Measurements from ENCODE around the gene SLC6A7. TPM values are rescaled to one million over a fixed set of nuclear protein-coding genes. Genes with fewer than 3 reads are reported as not detected.

SLC6A7 gene
- total RNA-seq, 1 donor from 2014 or later: not detected

DNA sequence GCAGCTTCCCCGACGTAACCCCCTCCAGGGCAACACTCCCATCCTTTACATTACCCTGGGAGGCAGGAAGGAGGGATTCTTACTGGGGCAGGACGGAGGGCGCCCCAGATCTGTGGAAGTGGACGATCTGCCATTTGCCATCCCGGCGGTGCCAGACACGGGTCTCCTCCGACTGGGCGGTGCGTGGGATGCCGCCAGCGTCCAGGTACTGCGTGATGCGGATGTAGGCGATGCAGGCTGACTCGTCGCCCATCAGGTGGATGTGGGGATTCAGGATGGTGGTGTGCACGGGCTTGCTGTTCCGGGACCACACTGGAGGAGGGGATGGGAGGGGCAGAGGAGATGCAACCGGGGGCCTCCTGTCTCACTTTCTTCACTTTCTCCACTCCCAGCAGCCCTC, 33.0 kb downstream of the SLC6A7 start:
- H3K27ac Mint-ChIP-seq (ENCODE audit: unreplicated experiment): no peak overlapping the region
- H3K27me3 Mint-ChIP-seq (ENCODE audit: unreplicated experiment): peaks cover 2% of the 10 kb centered on the region
- H3K9me3 Mint-ChIP-seq (ENCODE audit: unreplicated experiment): peaks cover 2% of the 10 kb centered on the region
- no peaks in the 10 kb centered on the region for H3K36me3 Mint-ChIP-seq (ENCODE audit: unreplicated experiment)
- peaks cover 9% of the 10 kb centered on the region for H3K4me1 Mint-ChIP-seq (ENCODE audit: low read depth, unreplicated experiment)
- TF ChIP-seq, protein P1, sequence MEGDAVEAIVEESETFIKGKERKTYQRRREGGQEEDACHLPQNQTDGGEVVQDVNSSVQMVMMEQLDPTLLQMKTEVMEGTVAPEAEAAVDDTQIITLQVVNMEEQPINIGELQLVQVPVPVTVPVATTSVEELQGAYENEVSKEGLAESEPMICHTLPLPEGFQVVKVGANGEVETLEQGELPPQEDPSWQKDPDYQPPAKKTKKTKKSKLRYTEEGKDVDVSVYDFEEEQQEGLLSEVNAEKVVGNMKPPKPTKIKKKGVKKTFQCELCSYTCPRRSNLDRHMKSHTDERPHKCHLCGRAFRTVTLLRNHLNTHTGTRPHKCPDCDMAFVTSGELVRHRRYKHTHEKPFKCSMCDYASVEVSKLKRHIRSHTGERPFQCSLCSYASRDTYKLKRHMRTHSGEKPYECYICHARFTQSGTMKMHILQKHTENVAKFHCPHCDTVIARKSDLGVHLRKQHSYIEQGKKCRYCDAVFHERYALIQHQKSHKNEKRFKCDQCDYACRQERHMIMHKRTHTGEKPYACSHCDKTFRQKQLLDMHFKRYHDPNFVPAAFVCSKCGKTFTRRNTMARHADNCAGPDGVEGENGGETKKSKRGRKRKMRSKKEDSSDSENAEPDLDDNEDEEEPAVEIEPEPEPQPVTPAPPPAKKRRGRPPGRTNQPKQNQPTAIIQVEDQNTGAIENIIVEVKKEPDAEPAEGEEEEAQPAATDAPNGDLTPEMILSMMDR (IDR thresholded peaks at IDR 0.05; ENCODE audit: partially characterized antibody, unreplicated experiment): no peak
- no peak overlapping the region for H3K4me3 Mint-ChIP-seq (ENCODE audit: unreplicated experiment)
- DNase-seq: no peak

DNA sequence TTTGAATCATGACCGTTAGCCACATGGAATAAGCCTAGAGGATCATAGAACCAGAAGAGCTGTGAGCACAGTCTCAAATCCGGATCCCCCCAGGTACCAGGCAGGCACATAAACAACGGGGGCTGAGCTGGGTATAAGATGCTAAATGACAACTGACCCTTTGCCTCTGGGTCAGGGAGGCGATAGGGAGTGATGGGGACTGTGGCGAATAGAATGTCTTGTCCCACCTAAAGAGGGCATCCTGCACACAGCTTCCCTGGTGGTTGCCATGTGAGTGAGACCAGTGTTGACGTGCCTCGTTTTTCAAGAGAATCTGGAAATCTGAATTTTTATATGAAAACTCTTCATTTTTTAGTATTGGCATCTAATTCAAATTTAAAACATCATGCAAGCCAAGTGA, 33.6 kb downstream of the SLC6A7 start:
- H3K4me3 Mint-ChIP-seq (ENCODE audit: unreplicated experiment): no peak overlapping the region
- TF ChIP-seq, protein P1 (IDR thresholded peaks at IDR 0.05; ENCODE audit: partially characterized antibody, unreplicated experiment): no peak
- no peaks in the 10 kb centered on the region for H3K36me3 Mint-ChIP-seq (ENCODE audit: unreplicated experiment)
- no peak for DNase-seq
- peaks cover 2% of the 10 kb centered on the region for H3K27me3 Mint-ChIP-seq (ENCODE audit: unreplicated experiment)
- peaks cover 9% of the 10 kb centered on the region for H3K4me1 Mint-ChIP-seq (ENCODE audit: low read depth, unreplicated experiment)
- H3K27ac Mint-ChIP-seq (ENCODE audit: unreplicated experiment): no peak overlapping the region
- peaks cover 2% of the 10 kb centered on the region for H3K9me3 Mint-ChIP-seq (ENCODE audit: unreplicated experiment)

GRCh38 chr5:150224483-150225027, 34.7 kb downstream of the SLC6A7 start:
- no peak overlapping the region for H3K4me3 Mint-ChIP-seq (ENCODE audit: unreplicated experiment)
- H3K27ac Mint-ChIP-seq (ENCODE audit: unreplicated experiment): no peak overlapping the region
- H3K9me3 Mint-ChIP-seq (ENCODE audit: unreplicated experiment): peaks cover 2% of the 10 kb centered on the region
- H3K4me1 Mint-ChIP-seq (ENCODE audit: low read depth, unreplicated experiment): peaks cover 9% of the 10 kb centered on the region
- no peaks in the 10 kb centered on the region for H3K36me3 Mint-ChIP-seq (ENCODE audit: unreplicated experiment)
- TF ChIP-seq, protein P1 (IDR thresholded peaks at IDR 0.05; ENCODE audit: partially characterized antibody, unreplicated experiment): no peak
- no peak for DNase-seq
- peaks cover 2% of the 10 kb centered on the region for H3K27me3 Mint-ChIP-seq (ENCODE audit: unreplicated experiment)

DNA sequence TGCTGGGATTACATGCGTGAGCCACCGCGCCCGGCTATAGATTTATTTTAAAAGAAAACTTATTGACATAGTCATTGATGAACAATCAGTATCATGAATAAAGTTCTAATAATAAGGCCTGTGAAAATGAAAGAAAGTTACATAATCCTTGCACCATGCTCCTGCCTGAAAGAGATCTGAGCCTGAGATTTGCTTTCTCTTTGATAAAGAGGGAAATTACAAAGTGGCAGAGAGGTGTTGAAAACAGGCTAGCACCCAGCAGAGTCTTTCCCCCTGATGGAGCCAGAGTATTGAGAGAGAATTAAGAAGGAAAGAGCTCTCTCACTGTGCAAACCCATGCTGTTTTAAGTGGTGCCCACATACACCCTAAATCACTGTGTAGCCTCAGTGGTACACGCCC, 37.2 kb downstream of the SLC6A7 start:
- peaks cover 2% of the 10 kb centered on the region for H3K9me3 Mint-ChIP-seq (ENCODE audit: unreplicated experiment)
- DNase-seq: no peak
- TF ChIP-seq, protein P1 (IDR thresholded peaks at IDR 0.05; ENCODE audit: partially characterized antibody, unreplicated experiment): no peak
- H3K27ac Mint-ChIP-seq (ENCODE audit: unreplicated experiment): no peak overlapping the region
- no peaks in the 10 kb centered on the region for H3K4me1 Mint-ChIP-seq (ENCODE audit: low read depth, unreplicated experiment)
- H3K36me3 Mint-ChIP-seq (ENCODE audit: unreplicated experiment): no peaks in the 10 kb centered on the region
- no peak overlapping the region for H3K4me3 Mint-ChIP-seq (ENCODE audit: unreplicated experiment)
- peaks cover 2% of the 10 kb centered on the region for H3K27me3 Mint-ChIP-seq (ENCODE audit: unreplicated experiment)

DNA sequence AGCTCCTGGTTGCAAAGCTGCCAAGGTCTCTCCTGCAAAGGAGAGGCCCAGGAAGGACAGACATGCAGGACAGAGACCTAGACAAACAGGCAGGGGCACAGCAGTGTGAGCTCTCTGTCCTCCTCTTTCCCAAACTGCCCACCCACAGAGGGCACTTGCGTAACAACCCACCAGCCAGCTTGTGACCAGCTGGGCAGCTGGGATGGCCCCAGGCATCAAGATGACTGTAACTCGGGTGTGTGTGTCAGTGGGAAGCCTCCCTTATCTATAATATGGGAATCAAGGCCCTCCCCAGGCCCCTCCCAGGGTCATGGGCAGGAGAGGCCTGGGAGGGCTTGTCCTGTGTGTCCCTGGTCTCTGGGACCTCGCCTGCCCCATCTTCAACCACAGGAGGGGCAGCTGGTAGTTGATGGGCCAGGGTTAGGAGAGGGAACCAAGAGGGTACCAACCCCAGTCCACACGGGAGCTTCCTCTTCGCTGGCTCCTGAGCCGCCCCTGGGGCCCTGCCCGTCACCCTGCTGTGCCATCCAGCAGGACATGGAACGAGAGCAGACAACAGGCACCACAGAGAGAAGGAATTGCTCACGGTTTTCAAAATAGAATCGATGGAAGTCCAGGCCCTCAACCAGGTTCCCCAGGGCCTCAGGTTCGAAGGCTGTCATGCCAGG, 37.9 kb downstream of the SLC6A7 start:
- H3K4me3 Mint-ChIP-seq (ENCODE audit: unreplicated experiment): no peak overlapping the region
- no peak overlapping the region for H3K27ac Mint-ChIP-seq (ENCODE audit: unreplicated experiment)
- H3K36me3 Mint-ChIP-seq (ENCODE audit: unreplicated experiment): no peaks in the 10 kb centered on the region
- H3K27me3 Mint-ChIP-seq (ENCODE audit: unreplicated experiment): peaks cover 2% of the 10 kb centered on the region
- H3K9me3 Mint-ChIP-seq (ENCODE audit: unreplicated experiment): peaks cover 2% of the 10 kb centered on the region
- H3K4me1 Mint-ChIP-seq (ENCODE audit: low read depth, unreplicated experiment): no peaks in the 10 kb centered on the region
- no peak for DNase-seq
- TF ChIP-seq, protein P1 (IDR thresholded peaks at IDR 0.05; ENCODE audit: partially characterized antibody, unreplicated experiment): no peak
